HG02884 (cell line): Measurements from ENCODE around the gene PKDCC.
"Not testable (repeated sequence)": the region's sequence is repeated elsewhere in the genome, so short reads cannot be mapped to it uniquely, and the experiment has no call there.

Experiments
- ATAC-seq: cut with Tn5 transposase; IDR thresholded peaks from one replicate; pipeline ENCODE4 v1.9.1; 2021; ENCODE audit warnings: mild to moderate bottlenecking, moderate library complexity; ENCODE audit not compliant: unreplicated experiment

PKDCC gene

GRCh38 chr2:42029639-42030199 lies 18.1 kb upstream of the PKDCC start:
- ATAC-seq = peak; percentile 34

GRCh38 chr2:42030200-42030759 lies 17.5 kb upstream of the PKDCC start:
- ATAC-seq = no peak

- no peak for ATAC-seq
Observed at GRCh38 chr2:42030829-42031228, 17.0 kb upstream of the PKDCC start.

- ATAC-seq = no peak
Observed at GRCh38 chr2:42031281-42032223, 16.3 kb upstream of the PKDCC start.

GRCh38 chr2:42032224-42032620 lies 15.6 kb upstream of the PKDCC start:
- ATAC-seq = no peak

- no peak for ATAC-seq
Observed at GRCh38 chr2:42032745-42033144, 15.1 kb upstream of the PKDCC start.

GRCh38 chr2:42034096-42034495 lies 13.7 kb upstream of the PKDCC start:
- not testable (repeated sequence) for ATAC-seq

- ATAC-seq = no peak
Observed at GRCh38 chr2:42035241-42035640, 12.6 kb upstream of the PKDCC start.

- no peak for ATAC-seq
Observed at GRCh38 chr2:42036413-42036812, 11.4 kb upstream of the PKDCC start.

GRCh38 chr2:42036940-42037339 lies 10.9 kb upstream of the PKDCC start:
- ATAC-seq = no peak

GRCh38 chr2:42040643-42041278 lies 7.1 kb upstream of the PKDCC start:
- no peak for ATAC-seq

- ATAC-seq = no peak
Observed at GRCh38 chr2:42041377-42042127, 6.3 kb upstream of the PKDCC start.

- no peak for ATAC-seq
Observed at GRCh38 chr2:42042631-42043355, 5.0 kb upstream of the PKDCC start.

GRCh38 chr2:42043789-42044394 lies 3.9 kb upstream of the PKDCC start:
- ATAC-seq = no peak

- no peak for ATAC-seq
Observed at GRCh38 chr2:42044939-42045338, 2.9 kb upstream of the PKDCC start.

GRCh38 chr2:42045352-42045751 lies 2.5 kb upstream of the PKDCC start:
- no peak for ATAC-seq

- no peak for ATAC-seq
Observed at GRCh38 chr2:42045848-42046748, 1.7 kb upstream of the PKDCC start.

- no peak for ATAC-seq
Observed at GRCh38 chr2:42046819-42047487, 868 bp upstream of the PKDCC start.
